GM19238 (cell line): ENCODE data around the gene SCGB1D1.
A peak's percentile ranks its signal among the peaks of the same experiment; 100 is the strongest.
"Not testable (repeated sequence)": the region's sequence is repeated elsewhere in the genome, so short reads cannot be mapped to it uniquely, and the experiment has no call there.

ENCODE experiments used
- DNase-seq: peaks from one replicate; pipeline ENCODE4 v3.0.0; 2011; ENCODE audit warnings: low spot score; ENCODE audit not compliant: insufficient read length

Gene SCGB1D1

DNA sequence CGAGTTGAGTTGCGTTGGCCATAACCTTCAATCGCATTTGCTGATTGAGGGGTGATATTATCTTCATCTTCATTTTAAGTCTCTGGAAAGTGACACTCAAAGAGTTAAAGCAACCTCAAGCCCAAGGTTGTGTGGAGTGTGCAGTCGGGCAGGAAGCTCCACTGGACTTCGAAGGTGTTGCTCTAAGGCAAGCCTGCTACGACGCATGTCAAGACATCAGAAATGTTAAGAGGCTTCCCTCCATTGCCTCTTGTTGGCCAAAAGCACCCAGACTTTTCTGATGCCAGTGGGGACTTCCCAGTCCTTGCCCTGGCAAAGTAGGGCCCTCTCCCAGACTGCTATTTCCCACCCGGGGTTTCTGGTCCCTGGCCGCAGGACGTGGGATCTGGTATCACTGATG, 23.6 kb upstream of the SCGB1D1 start:
- DNase-seq: no peak

DNA sequence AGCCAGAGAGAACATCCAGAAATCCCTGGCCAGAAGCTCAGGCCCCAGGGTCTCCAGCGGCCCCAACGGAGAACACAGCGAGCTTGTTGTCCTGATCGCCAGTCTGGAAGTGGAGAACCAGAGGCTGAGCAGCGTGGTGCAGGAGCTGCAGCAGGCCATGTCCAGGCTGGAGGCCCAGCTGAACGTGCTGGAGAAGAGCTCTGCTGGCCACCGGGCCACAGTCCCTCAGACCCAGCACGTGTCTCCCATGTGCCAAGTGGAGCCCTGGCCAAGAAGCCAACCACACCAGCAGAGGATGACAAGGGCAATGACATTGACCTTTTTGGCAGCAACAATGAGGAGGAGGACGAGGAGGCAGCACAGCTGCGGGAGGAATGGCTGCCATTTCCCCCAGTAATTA, 20.6 kb upstream of the SCGB1D1 start:
- DNase-seq: no peak

DNA sequence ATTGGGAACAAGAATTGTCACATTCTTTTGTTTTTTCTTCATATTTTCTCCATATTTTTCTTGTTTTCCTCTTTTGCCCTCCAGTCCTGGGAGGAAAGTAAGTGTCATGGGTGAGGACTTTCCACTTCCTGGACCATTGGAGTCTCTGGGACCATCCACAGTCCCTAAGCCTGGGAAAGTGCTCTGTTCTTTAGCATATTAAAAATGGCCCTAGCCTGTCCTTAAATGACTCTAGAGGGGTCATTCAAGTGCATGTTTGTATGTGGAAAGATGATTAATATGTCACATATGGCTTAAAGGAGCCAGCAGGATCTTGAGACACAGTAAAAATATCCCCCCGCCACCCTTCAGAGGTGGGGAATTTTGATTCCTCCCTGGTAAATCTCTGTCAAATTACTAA, 20.1 kb upstream of the SCGB1D1 start:
- DNase-seq: no peak

DNA sequence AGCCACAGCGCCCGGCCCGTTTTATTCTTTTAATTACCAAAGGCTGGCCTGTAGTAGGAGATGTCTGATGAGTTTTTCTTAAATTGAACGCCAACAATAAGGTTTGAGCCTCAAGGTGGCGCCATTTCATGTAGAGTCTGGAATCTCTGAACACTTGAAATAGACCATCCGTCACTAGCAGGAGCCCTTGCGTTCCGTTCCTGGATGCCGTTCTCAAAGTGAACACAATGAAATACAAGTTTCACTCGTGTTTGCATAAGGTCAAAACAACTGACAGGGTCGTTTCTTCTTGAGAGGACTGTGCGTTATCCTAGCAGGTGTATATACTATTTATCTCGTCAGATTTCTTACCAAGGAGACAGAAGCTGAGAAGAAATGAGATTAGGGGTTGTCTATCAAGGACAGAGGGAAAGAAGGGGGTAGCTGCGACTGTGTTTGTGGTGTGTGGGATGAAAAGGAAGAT, 18.7 kb upstream of the SCGB1D1 start:
- peak; percentile 18 for DNase-seq

DNA sequence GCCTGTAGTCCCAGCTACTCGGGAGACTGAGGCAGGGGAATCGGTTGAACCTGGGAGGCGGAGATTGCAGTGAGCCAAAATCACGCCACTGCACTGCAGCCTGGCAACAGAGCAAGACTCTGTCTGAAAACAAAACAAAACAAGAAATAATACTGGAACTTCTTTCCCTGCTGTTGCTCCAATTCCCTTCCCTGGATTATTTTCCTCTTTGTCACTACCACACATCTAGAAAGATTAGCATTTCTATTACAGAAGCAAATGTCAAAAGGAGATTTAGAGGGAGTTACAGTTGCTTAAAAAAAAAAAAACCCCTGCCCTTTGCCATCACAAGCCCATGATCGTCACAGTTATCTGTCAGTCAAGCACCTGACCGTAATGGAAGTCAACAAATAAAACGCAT, 17.7 kb upstream of the SCGB1D1 start:
- DNase-seq: no peak

DNA sequence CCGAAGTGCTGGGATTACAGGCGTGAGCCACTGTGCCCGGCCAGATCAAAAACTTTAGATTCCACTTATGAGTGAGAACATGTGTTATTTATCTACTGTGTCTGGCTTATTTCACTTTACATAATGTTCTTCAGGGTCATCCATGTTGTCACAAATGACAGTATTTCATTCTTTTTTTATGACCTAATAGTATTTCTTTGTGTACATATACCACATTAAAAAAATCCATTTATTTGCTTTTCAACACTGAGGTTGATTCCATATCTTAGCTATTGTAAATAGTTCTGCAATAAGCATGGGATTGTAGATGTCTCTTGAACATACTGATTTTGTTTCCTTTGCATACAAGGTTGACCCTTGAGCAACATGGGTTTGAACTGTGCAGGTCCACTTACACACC, 13.2 kb upstream of the SCGB1D1 start:
- no peak for DNase-seq

DNA sequence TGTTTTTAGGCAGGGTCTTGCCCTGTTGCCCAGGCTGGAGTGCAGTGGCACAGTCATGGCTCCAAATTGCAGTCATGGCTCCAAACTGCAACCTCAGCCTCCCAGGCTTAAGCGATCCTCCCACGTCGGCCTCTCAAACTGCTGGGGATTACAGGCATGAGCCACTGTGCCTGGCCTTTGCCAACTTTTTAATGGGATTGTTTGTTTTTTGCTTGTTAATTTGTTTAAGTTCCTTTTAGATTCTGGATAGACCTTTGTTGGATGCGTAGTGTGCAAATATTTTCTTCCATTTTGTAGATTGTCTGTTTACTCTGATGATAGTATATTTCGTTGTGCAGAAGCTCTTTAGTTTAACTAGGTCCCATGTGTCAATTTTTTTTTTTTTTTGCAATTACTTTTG, 10.0 kb upstream of the SCGB1D1 start:
- DNase-seq: no peak

DNA sequence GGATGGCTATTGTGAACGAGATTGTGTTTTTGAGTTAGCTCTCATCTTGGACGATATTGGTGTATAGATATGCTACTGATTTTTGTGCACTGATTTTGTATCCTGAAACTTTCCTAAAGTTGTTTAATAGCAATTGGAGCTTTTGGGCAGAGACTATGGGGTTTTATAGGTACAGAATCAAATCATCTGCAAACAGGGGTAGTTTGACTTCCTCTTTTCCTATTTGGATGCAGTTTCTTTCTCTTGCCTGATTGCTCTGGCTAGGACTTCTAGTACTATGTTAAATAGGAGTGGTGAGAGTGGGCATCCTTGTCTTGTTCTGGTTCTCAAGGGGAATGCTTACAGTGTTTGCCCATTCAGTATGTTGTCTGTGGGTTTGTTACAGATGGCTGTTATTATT, 8.9 kb upstream of the SCGB1D1 start:
- DNase-seq: no peak

DNA sequence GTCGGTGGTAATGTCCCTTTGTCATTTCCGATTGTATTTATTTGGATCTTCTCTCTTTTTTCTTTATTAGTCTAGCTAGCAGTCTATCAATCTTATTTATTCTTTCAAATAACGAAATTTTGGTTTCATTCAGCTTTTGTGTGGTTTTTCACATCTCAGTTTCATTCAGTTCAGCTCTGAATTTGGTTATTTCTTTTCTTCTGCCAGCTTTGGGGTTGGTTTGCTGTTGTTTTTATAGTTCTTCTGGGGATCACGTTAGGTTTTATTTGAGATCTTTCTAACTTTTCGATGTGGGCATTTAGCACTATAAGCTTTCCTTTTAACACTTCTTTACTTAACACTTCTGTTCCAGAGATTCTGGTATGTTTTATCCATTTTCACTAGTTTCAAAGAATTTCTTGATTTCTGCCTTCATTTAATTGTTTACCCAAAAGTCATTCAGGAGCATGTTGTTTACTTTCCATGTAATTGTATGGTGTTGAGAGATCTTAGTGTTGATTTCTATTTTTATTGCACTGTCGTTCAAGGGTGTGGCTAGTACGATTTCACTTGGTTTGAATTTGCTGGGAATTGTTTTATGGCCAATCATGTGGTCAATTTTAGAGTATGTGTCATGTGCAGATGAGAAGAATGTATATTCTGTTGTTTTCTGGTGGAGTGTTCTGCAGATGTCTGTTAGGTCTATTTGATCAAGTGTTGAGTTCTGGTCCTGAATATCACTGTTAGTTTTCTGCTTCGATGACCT, 7.7 kb upstream of the SCGB1D1 start:
- no peak for DNase-seq

DNA sequence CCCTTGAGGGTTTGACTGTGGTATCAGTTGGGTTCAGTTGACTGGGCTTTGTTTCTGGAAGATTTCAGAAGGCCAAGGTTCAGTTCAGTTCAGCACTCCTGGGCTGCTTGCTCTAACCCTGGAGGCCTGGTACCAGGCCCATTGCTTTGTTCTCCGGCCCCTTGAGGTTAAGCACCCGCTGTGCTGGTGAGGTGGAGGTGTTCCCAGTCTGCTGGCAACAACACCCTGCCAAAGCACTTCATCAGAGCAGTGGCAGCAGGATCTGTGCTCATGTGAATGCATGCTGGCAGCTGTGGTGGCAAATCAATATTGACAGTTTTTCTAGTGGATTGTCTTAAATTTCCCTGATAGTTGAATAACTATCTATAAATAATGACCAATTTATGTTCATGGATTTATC, 3.8 kb upstream of the SCGB1D1 start:
- DNase-seq: no peak

DNA sequence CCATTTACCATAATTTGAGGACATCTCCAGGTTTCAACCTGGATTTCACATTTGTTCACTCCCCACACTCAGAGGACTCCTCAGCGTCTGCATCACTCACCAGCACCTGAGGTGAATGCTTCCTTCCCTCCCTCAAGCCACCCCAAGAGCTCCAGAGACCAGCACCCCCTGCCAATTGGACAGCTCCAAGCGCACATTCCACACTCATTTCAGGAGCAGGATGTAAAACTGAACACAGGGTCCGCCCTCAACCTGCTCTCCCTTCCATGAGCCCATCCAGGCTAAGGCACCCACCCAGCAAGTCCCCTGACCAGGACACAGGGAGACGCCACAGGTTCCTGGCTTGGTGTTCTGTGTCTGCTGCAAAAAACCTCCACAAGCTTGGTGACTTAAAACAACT, 3.9 kb downstream of the SCGB1D1 start:
- DNase-seq: no peak

DNA sequence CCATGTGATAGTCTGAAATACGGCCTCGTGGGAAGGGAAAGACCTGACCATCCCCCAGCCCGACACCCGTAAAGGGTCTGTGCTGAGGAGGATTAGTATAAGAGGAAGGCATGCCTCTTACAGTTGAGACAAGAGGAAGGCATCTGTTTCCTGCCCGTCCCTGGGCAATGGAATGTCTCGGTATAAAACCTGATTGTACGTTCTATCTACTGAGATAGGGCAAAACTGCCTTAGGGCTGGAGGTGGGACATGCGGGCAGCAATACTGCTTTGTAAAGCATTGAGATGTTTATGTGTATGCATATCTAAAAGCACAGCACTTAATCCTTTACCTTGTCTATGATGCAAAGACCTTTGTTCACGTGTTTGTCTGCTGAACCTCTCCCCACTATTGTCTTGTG, 5.0 kb downstream of the SCGB1D1 start:
- DNase-seq: not testable (repeated sequence)

DNA sequence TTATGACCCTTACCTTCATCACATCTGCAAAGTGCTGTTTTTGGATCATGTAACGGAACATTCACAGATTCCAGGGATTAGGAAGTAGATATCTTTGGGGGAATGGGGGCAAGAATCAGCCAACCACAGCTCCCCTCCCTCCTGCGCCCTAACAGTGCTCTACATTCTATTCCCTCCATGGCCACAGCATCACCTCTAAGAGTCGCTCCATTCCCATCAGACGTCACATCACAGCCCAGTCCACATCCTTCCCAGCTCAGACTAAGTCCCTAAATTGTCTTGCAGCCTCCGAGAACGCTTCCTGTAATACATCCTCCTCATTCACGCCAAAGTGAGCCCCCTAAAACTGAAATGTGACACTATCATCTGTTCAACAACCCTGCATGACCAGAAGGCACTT, 5.9 kb downstream of the SCGB1D1 start:
- no peak for DNase-seq

DNA sequence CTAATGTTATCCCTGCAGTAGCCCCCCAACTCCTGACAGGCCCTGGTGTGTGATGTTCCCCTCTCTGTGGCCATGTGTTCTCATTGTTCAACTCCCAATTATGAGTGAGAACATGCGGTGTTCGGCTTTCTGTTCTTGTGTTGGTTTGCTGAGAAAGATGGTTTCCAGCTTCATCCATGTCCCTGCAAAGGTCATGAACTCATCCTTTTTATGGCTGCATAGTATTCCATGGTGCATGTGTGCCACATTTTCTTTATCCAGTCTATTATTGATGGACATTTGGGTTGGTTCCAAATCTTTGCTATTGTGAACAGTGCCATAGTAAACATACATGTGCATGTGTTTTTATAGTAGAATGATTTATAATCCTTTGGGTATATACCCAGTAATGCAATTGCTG, 7.4 kb downstream of the SCGB1D1 start:
- not testable (repeated sequence) for DNase-seq

DNA sequence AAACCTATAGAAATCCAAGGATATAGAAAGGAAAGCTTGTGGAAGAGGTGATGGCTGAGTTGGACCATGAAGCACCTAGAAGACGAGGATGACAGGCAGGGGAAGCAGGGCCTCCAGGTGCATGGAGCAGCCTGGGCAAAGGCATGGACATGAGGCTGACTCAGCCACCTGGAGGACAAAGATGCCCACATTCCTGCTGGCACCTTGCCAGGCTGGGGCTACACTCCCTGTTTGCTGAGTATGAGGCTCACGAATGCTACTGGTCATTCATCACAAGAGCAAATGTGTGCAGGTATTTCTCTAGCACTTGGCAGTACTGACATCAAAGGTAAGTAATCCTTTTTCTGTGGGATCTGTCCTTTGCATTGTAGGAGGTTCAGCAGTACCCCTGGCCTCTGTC, 11.4 kb downstream of the SCGB1D1 start:
- DNase-seq: no peak

DNA sequence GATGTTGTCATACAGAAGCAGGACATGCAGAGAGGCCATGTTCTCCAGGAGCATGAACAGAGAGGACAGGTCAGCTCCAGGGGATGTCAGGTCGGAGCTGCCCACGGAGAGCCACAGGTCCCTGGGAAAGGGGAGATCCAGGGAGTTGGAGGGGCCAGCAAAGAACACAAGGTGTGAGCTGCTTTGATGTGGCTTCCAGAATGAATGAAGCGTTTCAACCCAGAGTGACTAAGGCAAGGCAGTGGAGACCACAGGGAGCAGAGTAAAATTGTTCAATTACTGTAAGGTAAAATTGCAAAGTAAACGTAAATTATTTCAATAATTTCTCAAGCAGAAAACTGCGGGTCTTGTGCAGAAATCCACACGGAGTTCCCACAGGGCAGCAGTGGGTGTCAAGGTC, 12.9 kb downstream of the SCGB1D1 start:
- DNase-seq: no peak

DNA sequence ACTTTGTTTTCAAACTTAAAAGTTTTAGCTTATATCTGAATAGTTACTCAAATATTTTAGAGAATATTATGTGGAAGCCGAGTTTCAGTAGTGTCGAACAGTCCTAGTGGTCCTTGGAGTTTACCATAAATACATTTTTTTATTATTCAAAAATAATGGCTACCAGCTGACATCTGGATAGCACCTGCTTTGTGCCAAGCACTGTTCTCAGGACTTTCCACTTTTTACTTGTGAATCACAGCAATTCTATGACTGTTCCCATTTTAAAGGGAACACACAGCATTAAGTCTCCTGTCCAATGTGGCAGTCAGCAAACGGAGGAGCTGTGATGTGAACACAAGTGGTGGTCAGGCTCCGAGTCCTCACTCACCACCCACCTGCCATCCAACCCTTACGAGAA, 14.4 kb downstream of the SCGB1D1 start:
- no peak for DNase-seq

DNA sequence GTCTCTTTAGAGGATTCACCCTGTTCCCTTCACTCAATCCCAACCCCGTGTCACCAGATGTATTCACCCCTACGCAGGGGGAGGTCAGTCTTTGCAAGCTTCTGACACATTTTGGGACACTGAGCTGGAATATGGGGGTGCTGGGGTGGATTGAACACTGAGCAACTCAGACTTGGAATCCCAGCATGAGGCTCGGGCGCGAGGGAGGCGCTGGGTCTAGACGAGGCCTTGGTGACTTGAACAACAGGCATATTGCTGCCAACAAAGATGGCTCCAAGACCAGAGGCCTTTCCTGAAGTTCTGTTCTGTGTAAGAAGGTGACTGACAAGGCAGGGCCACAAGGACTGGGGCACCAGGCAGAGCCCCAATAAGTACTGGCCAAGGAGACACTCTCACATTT, 15.4 kb downstream of the SCGB1D1 start:
- DNase-seq: no peak

DNA sequence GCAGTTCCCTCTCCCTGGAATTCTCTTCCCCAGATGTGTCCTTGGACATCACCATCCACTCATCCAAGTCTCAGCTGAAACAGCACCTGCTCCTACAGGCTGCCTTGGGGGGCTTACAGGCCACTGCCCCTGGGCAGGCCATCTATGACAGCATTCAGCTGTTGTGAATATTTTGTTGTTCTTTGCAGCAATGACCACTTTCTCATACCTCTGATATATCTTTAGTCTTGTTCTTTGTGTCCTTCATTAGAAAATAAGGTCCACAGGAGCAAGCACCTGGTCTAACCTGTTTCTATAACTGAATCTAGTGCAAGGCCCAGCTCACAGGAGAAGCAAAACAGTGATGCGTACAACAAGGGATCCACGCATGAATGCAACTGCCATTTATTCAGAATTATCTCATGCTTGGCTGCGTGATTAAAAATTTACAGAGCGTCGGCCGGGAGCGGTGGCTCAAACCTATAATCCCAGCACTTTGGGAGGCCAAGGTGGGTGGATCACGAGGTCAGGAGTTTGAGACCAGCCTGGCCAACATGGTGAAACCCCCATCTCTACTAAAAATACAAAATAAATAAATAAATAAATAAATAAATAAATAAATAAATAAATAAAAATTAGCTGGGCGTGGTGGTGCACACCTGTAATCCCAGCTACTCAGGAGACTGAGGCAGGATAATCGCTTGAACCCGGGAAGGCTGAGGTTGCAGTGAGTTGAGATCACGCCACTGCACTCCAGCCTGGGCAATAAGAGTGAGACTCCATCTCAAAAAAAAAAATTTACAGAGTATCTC, 16.5 kb downstream of the SCGB1D1 start:
- not testable (repeated sequence) for DNase-seq

DNA sequence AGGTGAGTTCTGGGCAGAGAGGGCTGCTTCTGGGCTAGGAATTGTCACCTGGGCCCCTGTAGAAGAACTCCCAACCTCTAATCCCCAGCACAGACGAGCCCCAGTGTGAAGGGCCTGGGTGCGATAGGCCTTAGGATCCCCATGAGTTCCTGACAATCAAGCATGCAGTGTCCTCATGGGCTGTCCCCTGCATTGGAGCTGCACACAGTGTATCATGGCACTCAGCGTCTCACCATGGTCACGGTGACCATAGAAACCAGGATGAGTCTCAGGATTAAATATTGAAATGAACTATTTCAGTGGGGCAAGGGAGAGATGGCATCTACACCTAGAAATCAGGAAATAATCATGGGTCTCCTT, 18.7 kb downstream of the SCGB1D1 start:
- DNase-seq: no peak

DNA sequence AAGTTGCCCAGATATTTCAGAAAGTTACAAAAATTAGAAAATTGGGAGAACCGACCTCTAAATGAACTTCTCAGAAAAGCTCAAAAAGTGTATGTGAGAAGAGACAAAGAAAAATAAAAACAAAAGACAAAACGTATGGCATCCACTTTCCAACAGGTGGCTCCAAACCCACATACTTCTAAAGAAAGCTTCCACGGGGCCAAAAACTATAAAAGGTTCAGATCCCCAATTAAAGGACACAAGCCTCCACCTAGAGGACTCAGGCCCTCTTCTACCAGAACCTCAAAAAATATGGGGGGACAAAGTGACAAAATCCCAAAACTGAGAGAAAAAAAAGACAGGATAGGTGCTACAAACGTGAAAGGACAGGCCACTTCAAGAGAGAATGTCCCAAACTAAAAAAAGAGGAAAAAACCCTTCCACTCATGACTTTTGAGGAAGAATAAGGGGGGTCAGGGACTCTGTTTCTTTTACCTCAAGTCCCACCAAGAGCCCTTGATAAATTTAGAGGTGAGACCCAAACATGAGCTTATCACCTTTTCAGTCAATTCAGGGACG, 27.3 kb downstream of the SCGB1D1 start:
- DNase-seq: no peak

DNA sequence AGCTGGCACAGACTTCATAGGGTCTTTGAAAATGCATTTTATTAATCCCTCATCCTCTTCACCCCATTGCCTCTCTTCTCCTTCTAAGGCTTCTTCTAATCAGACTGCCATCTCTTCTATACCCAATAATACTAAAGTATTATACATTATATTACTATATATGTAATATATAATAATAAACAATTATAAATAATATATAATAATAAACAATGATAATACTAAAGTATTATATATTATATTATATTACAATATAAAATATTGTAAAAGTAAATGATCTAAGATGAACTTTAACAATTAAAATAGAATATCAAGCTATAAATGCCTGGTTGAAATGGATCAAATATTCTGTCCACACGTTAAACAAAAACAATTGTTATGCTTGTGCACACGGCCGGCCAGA, 31.5 kb downstream of the SCGB1D1 start:
- no peak for DNase-seq

DNA sequence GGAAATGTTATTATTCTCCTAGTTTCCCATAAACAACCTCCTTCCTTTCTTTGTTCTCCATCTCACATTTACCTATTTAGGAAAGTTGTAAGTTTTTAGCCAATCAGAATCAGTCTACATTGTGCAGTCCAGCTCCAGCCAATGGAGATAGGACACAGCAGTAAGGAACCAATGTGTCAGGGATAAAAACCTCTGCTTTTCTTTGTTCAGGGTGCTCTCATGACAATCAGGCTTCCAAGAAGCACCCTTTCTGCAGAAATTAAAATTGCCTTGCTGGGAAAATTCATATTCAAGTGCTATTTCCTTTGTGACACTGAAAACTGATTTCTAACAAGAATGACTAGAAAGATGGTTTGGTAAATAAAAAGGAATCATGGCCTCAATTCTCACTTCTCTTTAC, 33.1 kb downstream of the SCGB1D1 start:
- no peak for DNase-seq
